ENCODE data around the gene SPRED2. TPM values are rescaled to one million over a fixed set of nuclear protein-coding genes. Genes with fewer than 3 reads are reported as not detected.

SPRED2 gene
- total and polyA plus RNA-seq, 8 donors, result 6.2 to 20.0 (median 15.2) TPM

DNA sequence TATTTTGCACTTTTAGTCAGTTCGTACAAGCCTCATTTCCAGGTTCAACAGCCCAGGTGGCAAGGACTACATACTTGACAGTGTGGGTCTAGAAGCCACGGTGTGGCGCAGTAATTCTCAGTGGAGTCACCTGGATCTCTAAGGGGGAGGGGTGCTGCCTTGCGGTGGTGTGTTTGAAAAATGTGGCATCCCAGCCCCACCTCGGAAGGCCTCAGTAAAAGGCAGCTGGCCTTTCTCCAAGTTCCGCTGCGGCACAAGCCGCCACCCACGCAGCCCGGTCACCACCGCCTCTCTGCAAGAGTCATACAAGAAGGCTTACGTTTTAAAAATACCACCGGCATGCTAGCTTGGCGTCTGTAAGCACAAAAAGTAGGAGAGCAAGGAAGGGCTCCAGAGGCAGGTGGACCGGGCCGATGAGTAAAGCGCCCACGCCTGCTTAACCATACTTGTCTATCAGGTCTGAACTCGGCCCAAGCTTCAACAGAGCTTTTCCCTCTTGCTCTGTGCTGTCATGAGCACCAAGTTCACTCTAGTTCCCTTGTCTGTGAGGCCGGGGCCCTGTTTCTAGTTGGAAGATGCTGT is 49.5 kb downstream of the SPRED2 start:
- intact Hi-C loops (cut with DNase I), result loop anchor here in 1 of 3 donors (10.0 kb wide), 1 partner anchor 52 kb away; the partner anchor contains the start of gene SPRED2
- H3K4me3 ChIP-seq, result no peak overlapping the region
- no peaks in the 10 kb centered on the region for H3K27me3 ChIP-seq
- no peaks in the 10 kb centered on the region for H3K9me3 ChIP-seq
- 8 to 10% methylated on average over 20 of the region's 20 CpGs for WGBS, 2 donors
- H3K4me1 ChIP-seq, result peaks cover 24 to 40% (median 33%) of the 10 kb centered on the region in 3 donors
- peak; percentile 84 to 91 (median 90) for ATAC-seq
- TF ChIP-seq, protein P1, sequence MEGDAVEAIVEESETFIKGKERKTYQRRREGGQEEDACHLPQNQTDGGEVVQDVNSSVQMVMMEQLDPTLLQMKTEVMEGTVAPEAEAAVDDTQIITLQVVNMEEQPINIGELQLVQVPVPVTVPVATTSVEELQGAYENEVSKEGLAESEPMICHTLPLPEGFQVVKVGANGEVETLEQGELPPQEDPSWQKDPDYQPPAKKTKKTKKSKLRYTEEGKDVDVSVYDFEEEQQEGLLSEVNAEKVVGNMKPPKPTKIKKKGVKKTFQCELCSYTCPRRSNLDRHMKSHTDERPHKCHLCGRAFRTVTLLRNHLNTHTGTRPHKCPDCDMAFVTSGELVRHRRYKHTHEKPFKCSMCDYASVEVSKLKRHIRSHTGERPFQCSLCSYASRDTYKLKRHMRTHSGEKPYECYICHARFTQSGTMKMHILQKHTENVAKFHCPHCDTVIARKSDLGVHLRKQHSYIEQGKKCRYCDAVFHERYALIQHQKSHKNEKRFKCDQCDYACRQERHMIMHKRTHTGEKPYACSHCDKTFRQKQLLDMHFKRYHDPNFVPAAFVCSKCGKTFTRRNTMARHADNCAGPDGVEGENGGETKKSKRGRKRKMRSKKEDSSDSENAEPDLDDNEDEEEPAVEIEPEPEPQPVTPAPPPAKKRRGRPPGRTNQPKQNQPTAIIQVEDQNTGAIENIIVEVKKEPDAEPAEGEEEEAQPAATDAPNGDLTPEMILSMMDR (IDR thresholded peaks at IDR 0.05), result no peak
- no peak for FAIRE-seq
- DNase-seq, result peak; percentile 77 to 86 (median 80)
- H3K36me3 ChIP-seq, result no peaks in the 10 kb centered on the region
- peak overlapping the region; percentile 64 to 76 (median 71) for H3K27ac ChIP-seq

DNA sequence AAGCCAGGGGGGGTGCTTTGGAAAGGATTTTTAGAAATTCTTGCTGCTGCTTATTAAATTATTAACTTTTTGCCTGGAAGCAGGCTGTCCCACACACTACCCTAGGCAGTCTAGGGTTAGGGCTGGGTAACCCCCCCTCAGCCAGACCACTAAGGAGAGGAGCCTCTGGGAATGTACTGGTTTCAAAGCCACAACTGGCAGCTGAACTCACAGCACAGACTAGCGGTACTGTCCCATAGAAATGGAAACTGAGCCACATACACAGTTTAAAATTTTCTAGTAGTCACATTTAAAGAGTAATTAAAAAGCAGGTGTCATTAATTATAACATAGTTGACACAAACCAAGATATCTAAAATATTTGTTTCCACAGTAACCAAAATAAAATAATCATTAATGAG is 50.1 kb downstream of the SPRED2 start:
- WGBS, 2 donors, result 4 to 9% methylated on average over 1 of the region's 1 CpG
- no peak for DNase-seq
- no peak for FAIRE-seq
- Histone ChIP-seq H3K27ac (peak overlapping the region; percentile 64 to 76 (median 71)), H3K9me3 (no peaks in the 10 kb centered on the region), H3K36me3 (no peaks in the 10 kb centered on the region), H3K27me3 (no peaks in the 10 kb centered on the region), H3K4me3 (no peak overlapping the region), H3K4me1 (peaks cover 24 to 44% (median 33%) of the 10 kb centered on the region in 3 donors)
- intact Hi-C loops (cut with DNase I), result loop anchor here in 1 of 3 donors (10.0 kb wide), 1 partner anchor 52 kb away; the partner anchor contains the start of gene SPRED2
- TF ChIP-seq, protein P1 (IDR thresholded peaks at IDR 0.05), result no peak
- ATAC-seq, result peak in 1 of 4 donors; percentile 7

DNA sequence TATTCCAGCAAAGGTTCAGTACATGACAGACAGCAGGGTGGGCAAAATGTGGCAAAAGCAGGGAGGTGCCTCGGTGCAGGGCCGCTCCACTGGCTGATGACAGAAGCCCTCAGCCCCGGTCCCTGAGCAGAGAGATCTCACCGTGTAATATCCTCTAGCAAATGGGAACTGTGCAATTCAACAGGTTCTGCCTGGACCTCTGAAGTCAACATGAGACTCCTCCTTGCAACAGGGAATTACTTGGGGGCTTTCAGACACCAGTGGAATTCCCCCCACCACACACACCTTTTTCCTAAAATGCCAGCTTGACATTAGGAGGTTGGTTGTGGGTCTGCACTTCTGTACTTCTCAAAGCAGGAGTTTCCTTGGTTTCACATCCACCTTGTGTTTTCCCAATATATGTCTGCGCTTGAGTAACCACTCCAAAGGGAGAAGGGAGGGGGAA is 50.8 kb downstream of the SPRED2 start:
- Histone ChIP-seq H3K4me1 (peaks cover 24 to 44% (median 33%) of the 10 kb centered on the region in 3 donors), H3K4me3 (no peak overlapping the region), H3K36me3 (no peaks in the 10 kb centered on the region), H3K27me3 (no peaks in the 10 kb centered on the region), H3K27ac (no peak overlapping the region), H3K9me3 (no peaks in the 10 kb centered on the region)
- TF ChIP-seq, protein P1 (IDR thresholded peaks at IDR 0.05), result no peak
- no peak for ATAC-seq
- no peak for DNase-seq
- 87 to 90% methylated on average over 5 of the region's 5 CpGs for WGBS, 2 donors
- intact Hi-C loops (cut with DNase I), result loop anchor here in 1 of 3 donors (10.0 kb wide), 1 partner anchor 53 kb away; the partner anchor contains the start of gene SPRED2
- FAIRE-seq, result no peak

DNA sequence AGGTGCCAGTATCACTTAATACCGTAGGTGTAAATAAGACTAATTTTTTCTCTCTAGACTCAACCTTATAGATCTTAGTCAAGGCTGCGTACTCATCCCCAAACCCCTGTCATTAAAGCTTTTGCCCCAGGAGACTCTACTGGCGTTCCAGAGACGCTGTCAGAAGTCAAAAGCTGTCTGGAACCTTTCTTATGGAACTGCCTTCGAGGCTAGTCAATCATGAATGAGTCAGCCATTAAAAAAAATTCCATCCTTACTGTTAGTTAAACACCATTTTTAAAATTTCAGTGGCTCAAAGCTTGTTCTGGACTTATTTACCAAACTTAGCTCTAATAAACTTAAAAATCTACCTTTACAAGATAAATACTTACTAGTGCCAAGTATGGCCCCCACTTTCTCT is 52.1 kb downstream of the SPRED2 start:
- Histone ChIP-seq H3K36me3 (no peaks in the 10 kb centered on the region), H3K27ac (no peak overlapping the region), H3K4me1 (peaks cover 24 to 45% (median 33%) of the 10 kb centered on the region in 3 donors), H3K4me3 (no peak overlapping the region), H3K27me3 (no peaks in the 10 kb centered on the region), H3K9me3 (no peaks in the 10 kb centered on the region)
- intact Hi-C loops (cut with DNase I), result loop anchor here in 1 of 3 donors (10.0 kb wide), 1 partner anchor 55 kb away; the partner anchor contains the start of gene SPRED2
- FAIRE-seq, result no peak
- 64 to 81% methylated on average over 5 of the region's 5 CpGs for WGBS, 2 donors
- no peak for DNase-seq
- TF ChIP-seq, protein P1 (IDR thresholded peaks at IDR 0.05), result no peak
- ATAC-seq, result no peak

DNA sequence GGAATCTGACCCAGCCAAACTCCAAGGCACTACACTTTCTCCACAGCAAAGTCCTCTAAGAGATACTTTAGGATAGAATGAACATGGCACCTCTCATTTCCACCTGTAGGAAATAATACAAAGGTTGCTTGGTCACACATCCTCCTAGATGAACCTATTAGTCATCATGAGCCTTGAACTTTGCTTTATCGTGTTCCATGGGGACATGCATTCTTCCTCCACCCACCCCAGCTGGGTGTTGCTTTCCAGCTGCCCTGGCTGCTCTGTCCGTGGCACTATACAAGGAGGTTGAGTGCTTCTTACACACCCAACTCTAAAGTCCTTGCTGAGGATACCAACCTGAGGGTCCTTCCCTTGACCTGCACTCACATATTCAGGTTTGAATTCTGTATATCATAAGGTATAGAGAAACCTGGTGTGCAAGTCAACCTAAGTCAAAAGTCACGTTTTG is 52.7 kb downstream of the SPRED2 start:
- FAIRE-seq, result no peak
- intact Hi-C loops (cut with DNase I), result loop anchor here in 1 of 3 donors (10.0 kb wide), 1 partner anchor 55 kb away; the partner anchor contains the start of gene SPRED2
- Histone ChIP-seq H3K27me3 (no peaks in the 10 kb centered on the region), H3K4me1 (peaks cover 26 to 50% (median 36%) of the 10 kb centered on the region in 3 donors), H3K9me3 (no peaks in the 10 kb centered on the region), H3K27ac (no peak overlapping the region), H3K4me3 (no peak overlapping the region), H3K36me3 (no peaks in the 10 kb centered on the region)
- DNase-seq, result no peak
- ATAC-seq, result no peak
- TF ChIP-seq, protein P1 (IDR thresholded peaks at IDR 0.05), result no peak
- 84 to 89% methylated on average over 3 of the region's 3 CpGs for WGBS, 2 donors

All from pancreas (tissue), 10 donors.